HEK293 (cell line): ENCODE measurements around the gene PLEKHG1.

Experiments
- GLIS2 ChIP-seq: fragments of 450-650 bp; formaldehyde crosslinking; IDR thresholded peaks from 2 replicates; pipeline ENCODE4 v1.5.1; 2016; ENCODE audit warnings: missing biosample characterization, missing genetic modification characterization
- PRDM10 ChIP-seq: fragments of 450-650 bp; formaldehyde crosslinking; IDR thresholded peaks from 2 replicates; pipeline ENCODE4 v1.5.1; 2016; ENCODE audit warnings: missing biosample characterization, missing genetic modification characterization
- REST ChIP-seq: fragments of 450-650 bp; formaldehyde crosslinking; IDR thresholded peaks from 2 replicates; pipeline ENCODE4 v1.5.1; 2016; ENCODE audit warnings: missing biosample characterization, missing genetic modification characterization
- TCF7L2 ChIP-seq: IDR thresholded peaks from 2 replicates; pipeline ENCODE4 v1.6.1; 2011; ENCODE audit warnings: low read depth, mild to moderate bottlenecking, inconsistent platforms, low read length, moderate library complexity, borderline replicate concordance
- TSHZ1 ChIP-seq: fragments of 450-650 bp; formaldehyde crosslinking; IDR thresholded peaks from 2 replicates; pipeline ENCODE4 v1.5.1; 2016; ENCODE audit warnings: missing biosample characterization, missing genetic modification characterization, borderline replicate concordance
- ZBTB7A ChIP-seq: fragments of 450-650 bp; formaldehyde crosslinking; IDR thresholded peaks from 2 replicates; pipeline ENCODE4 v1.5.1; 2016; ENCODE audit warnings: low read depth, missing biosample characterization, missing genetic modification characterization
- ZNF16 ChIP-seq: fragments of 450-650 bp; formaldehyde crosslinking; IDR thresholded peaks from 2 replicates; pipeline ENCODE4 v1.5.1; 2016; ENCODE audit warnings: low read depth, missing biosample characterization, missing genetic modification characterization
- ZNF747 ChIP-seq: fragments of 450-650 bp; formaldehyde crosslinking; IDR thresholded peaks from 2 replicates; pipeline ENCODE4 v1.5.1; 2016; ENCODE audit warnings: missing biosample characterization, missing genetic modification characterization
- ZNF791 ChIP-seq: fragments of 450-650 bp; formaldehyde crosslinking; IDR thresholded peaks from 2 replicates; pipeline ENCODE4 v1.5.1; 2016; ENCODE audit warnings: missing biosample characterization, missing genetic modification characterization
- ZNF792 ChIP-seq: fragments of 450-650 bp; formaldehyde crosslinking; IDR thresholded peaks from 2 replicates; pipeline ENCODE4 v1.5.1; 2016; ENCODE audit warnings: missing biosample characterization, missing genetic modification characterization
- ZSCAN30 ChIP-seq: fragments of 450-650 bp; IDR thresholded peaks from 2 replicates; pipeline ENCODE4 v1.5.1; 2018; ENCODE audit warnings: missing biosample characterization, mild to moderate bottlenecking, missing genetic modification characterization, moderate library complexity
- TF ChIP-seq, protein P1 (sequence below): fragments of 450-650 bp; formaldehyde crosslinking; IDR thresholded peaks from 2 replicates; pipeline ENCODE4 v1.5.1; 2016; ENCODE audit warnings: missing biosample characterization, missing genetic modification characterization

DNA sequence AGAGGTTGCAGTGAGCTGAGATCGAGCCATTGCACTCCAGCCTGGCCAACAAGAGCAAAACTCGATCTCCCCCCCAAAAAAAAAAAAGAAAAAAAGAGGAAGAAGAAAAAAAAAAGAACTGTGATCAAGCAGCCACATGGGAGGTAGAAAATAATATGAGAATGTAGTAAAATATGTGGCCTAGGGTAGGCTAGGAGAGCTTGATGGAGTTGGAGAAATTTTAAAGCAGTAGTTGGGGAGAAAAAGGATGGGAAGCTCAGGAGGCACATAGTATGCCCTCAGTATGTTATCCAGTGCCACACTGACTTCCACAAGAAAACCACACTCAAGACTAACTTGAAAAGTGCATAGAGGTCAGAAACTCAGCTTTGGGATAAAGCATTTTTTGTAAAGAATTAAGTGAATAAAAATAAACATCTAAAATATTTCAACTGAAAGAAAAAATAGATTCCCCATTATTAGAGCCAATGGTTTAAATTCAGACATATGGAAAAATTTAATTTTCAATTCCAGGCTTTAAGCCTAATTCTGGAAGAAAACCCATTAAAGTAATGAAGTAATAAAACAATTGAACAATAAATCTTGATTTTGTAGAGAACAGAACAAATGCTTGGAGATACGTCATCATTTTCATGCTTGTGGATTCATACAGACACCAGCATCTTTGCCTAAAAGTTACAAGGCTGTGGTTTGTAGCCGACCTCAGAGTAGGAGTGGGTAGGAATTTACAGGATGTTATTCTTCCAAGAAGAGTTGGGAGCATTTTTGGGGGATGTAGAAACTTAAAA lies 34.7 kb downstream of the PLEKHG1 start:
- TF ChIP-seq REST (tag by site-specific recombination): no peak
- TF ChIP-seq, protein P1, sequence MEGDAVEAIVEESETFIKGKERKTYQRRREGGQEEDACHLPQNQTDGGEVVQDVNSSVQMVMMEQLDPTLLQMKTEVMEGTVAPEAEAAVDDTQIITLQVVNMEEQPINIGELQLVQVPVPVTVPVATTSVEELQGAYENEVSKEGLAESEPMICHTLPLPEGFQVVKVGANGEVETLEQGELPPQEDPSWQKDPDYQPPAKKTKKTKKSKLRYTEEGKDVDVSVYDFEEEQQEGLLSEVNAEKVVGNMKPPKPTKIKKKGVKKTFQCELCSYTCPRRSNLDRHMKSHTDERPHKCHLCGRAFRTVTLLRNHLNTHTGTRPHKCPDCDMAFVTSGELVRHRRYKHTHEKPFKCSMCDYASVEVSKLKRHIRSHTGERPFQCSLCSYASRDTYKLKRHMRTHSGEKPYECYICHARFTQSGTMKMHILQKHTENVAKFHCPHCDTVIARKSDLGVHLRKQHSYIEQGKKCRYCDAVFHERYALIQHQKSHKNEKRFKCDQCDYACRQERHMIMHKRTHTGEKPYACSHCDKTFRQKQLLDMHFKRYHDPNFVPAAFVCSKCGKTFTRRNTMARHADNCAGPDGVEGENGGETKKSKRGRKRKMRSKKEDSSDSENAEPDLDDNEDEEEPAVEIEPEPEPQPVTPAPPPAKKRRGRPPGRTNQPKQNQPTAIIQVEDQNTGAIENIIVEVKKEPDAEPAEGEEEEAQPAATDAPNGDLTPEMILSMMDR: no peak
- TF ChIP-seq TCF7L2: no peak
- TF ChIP-seq ZNF747 (tag by site-specific recombination): no peak
- no peak for TF ChIP-seq GLIS2 (tag by site-specific recombination)
- no peak for TF ChIP-seq ZNF792 (tag by site-specific recombination)
- TF ChIP-seq ZSCAN30 (tag by site-specific recombination): no peak
- TF ChIP-seq TSHZ1 (tag by site-specific recombination): no peak
- TF ChIP-seq ZNF16: no peak
- TF ChIP-seq ZBTB7A (tag by site-specific recombination): no peak
- TF ChIP-seq PRDM10 (tag by site-specific recombination): no peak
- TF ChIP-seq ZNF791 (tag by site-specific recombination): no peak
